GM18526 (cell line): ENCODE results near the gene OR51M1.

Source experiments
- POLR2A ChIP-seq: IDR thresholded peaks from 3 replicates; pipeline ENCODE4 v1.6.1; 2011; ENCODE audit not compliant: insufficient read length; ENCODE audit errors: extremely low read depth

Gene OR51M1

DNA sequence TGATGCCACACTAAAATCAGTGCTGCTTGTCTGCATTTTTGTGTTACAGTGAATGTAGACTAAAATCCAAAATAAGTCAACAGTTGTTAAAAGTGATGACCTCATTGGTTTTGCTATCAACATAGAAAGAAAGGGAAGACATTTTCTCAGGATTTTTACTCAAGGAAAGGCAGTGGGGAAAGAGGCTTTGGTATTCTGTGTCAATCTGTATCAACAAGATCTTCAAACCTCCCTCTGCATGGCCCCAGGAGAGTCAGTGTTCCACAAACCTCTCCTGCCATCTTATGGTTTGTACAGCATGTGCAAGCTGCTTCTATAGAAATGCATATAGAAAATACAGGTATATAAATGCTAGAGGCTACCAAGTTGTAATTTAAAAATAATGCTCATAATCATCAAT is 13.8 kb upstream of the OR51M1 start:
- TF ChIP-seq POLR2A = no peak

DNA sequence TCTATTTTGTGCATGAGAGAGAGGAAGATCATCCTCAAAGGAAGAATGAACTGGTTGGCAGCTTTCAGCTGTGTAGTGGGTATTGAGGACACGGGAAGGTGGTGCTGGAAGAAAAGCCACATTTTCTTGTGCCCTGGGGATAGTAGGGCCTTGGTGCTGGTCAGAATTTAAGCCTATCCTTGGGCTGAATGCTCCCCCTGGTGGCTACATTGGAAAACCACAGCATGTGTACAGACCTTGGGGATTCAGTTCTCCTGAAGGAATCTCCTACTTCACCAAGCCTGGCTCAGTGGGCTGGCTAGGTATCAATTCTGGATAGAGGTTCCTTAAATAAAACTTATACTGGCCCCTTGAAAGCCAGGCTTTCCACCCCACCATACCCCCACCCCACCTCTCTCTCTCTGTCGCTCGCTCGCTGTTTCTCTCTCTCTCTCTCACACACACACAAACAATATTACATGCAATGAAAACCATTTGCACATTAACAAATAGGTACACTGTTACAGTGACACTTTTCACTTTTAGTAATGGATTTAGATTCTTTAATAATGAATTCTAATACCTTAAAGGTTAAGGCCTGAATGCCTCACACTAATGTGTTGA is 2.8 kb upstream of the OR51M1 start:
- TF ChIP-seq POLR2A = no peak

DNA sequence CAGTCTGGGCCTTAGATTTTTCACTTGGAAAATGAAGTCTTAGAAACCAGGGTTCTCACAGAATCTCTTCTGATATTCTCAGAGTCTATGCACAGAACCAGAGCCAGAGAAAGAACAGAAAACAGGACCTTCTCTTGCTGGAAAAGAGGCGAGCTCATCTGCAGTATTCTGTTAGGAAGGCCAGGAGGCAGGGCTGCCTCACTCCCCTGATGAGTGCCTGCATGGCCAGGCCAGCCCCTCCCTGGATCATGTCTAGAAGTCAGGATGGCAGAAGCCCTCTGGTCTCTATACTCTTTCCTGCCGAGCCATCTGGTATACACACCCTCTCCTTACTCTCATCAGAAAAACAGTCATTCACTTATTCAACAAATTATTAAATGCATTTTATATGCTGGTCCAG is 723 bp downstream of the OR51M1 start:
- TF ChIP-seq POLR2A = no peak

- no peak for TF ChIP-seq POLR2A
Measured at GRCh38 chr11:5390210-5390609, 6.6 kb downstream of the OR51M1 start.

GRCh38 chr11:5394091-5394490 is 10.5 kb downstream of the OR51M1 start:
- no peak for TF ChIP-seq POLR2A

- no peak for TF ChIP-seq POLR2A
Measured at GRCh38 chr11:5398936-5399335, 15.3 kb downstream of the OR51M1 start.

DNA sequence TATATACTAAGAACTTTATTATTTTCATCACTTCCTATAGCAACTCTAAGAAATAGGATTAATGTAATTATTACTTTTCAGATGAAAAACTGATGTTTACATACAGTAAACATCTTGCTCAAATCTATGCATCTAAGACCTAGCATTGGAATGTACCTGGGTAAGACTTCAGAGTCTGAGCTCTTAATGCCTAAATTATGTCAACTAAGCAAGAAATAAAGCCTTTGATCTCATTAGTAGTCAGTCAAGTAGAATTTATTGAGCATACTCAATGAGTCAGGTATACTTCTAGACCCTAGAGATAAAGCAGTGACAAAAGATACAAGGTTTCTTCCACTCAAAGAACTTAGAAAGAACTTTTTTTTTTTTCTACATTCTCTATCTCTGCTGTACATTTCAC is 21.6 kb downstream of the OR51M1 start:
- no peak for TF ChIP-seq POLR2A

- no peak for TF ChIP-seq POLR2A
Measured at GRCh38 chr11:5420993-5421392, 37.4 kb downstream of the OR51M1 start.

DNA sequence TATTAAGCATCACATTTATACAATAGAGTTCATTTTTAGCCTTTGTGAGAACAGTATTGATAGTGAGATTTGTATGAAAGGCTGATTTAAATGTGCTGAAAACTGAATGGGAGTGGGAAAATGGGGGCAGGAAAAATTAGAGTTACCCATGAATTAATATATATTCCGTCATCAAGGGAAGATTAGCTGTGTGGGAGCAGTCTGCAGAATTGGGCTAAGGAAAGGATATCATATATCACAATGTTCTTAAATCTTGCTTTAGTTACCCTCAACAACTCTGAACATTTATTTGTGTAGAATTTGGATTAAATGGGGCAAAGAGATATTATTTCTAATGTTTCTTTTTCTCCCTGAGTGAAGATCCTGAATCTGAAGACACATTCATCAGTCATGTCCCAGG is 38.2 kb downstream of the OR51M1 start, which contains the start of gene OR51Q1:
Gene OR51Q1 (plus strand): TSS at position 301 of the 400 bp plus-strand sequence. CDS start 90 bp downstream, at position 391.
- no peak for TF ChIP-seq POLR2A

GRCh38 chr11:5423131-5423530 is 39.5 kb downstream of the OR51M1 start:
- no peak for TF ChIP-seq POLR2A

DNA sequence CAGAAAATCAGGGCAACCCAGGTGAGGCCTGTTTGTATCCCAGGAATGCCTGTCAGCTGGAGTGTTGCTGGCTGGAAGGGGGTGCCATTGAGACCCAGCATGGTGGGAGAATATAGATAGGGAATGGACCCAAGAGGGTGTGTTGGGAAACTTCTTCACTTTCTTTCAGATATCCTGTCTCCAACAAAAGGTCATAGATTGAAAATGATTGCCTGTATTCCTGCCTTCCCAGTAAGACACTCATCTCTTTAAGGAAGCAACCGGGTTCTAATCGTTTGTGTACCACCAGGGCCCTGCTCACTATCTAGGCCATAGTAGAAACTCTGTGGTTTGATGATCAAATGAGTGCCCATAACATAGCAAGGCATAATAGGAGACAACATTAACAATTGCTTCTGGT is 57.8 kb downstream of the OR51M1 start, which contains the start of gene OR51I1:
Gene OR51I1 (minus strand): TSS at position 101 of the 400 bp plus-strand sequence. CDS start 0 bp downstream, at position 101.
- TF ChIP-seq POLR2A = no peak
